Measurements from ENCODE around the gene KLHL29.

Gene KLHL29

DNA sequence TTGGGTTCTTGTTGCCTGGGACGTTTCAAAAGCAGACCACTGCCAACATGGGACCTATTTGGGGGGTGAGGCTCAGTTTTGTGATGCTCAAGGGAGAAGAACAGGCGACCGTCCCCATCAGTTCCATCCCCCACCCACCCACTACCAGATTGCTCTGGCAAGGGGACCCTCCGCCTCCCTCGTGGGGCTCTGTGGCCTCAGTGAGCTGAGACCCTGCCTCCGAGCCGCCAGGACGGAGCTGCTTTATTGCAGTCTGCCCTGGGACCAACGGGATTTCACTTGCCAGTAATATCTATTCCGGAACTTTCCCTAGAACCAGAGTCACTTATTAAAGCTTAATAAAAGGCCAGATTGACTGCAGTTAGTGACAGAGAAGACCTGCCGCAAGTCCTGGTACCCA is 146.3 kb downstream of the KLHL29 start:
- no peak for DNase-seq (ENCODE audit: low read depth)

DNA sequence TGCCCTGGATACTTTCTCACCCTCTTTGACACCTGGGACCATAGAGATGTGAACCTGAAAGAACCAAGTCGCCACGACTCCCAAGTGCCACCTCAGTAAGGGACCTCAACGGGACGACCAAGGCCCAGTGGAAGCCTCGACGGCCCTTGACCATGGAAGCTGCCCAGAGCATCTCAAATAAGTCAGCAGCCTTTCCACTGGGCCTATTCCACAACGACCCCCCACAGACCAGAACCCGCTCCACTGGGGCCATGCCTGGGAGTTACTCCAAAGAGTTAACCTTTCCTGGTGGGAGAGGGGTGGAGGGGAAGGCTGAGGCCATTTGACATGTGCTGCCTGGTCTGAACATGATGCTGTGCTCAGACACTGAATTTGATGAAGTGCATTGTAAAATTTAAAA is 146.9 kb downstream of the KLHL29 start:
- no peak for DNase-seq (ENCODE audit: low read depth)

DNA sequence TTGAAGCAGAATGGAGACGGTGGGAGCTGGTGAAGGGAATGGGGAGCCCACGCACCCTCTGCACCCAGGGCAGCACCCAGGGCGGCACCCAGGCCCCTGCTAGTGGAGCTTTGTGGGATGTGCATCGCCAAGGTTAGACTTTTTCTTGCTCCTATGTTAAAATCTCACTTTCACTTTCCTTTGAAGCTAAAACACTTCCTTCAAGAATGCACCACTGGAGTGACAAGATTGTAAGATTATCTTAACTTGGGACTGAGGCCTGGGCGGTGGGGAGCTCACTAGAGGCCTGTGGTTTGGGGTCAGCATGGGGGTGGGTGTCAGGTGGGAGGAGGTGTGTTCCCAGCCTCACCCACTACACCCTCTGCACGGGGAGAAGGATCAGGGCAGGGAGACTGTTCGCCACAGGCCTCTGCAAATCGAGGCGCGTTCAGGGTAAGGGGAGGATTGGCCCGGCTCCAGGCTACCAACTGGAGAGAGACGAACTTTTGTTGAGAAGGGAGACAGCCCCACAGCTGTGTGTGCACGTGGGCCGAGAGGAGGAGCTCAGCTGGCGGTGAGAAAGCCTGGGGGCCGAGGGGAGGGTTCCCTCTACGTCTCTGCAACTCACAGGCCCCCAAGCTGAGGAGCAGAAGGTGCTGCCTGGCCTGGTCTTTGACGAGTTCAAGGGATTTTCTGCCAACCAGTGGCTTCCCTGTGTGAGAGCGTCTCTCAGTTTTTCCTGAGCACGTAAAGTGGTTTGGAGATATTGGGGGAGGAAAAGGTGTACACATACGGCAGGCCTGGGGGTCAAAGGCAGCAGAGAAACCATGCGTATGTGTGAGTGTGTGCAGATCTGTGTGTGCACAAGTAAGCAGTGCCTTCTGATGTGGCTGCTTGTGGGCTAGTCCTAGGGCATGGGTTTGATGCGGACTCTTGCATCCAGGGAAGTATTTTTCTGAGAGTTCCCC is 147.7 kb downstream of the KLHL29 start:
- no peak for DNase-seq (ENCODE audit: low read depth)

DNA sequence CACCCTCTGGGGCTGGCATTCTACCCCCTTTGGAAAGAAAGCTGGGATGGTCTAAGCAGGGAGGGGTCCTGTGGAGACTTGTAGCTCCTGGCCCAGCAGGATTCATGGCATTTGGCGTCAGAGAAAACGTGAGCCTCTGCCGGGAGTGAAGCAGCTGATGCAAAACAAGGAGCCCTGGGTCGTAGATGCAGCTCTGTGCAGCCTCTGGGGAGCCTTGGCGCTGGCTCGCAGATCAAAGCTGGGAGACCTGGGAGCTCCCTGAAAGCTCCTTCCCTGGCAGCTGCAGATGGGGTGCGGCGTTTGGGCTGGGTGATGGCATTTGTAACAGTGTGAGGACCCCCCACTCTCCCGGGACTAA is 148.3 kb downstream of the KLHL29 start:
- DNase-seq (ENCODE audit: low read depth): no peak

DNA sequence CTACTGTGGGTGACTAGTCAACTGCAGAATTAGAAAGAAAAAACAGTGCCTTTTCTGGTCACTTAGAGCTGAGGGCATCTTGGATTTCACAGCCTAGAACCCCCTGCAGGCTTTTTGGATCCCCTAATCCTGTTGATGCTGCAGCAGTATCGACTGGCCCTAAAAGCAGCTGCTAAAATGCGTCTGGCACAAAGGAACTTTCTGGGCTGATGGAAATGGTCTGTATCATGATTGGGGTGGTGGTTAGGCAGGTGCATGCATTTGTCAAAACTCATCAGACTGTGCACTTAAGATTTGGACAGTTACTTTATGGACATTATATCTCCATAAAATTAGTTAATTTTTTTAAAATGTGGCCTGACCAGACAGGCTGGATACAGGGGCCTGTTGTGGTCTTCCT is 149.8 kb downstream of the KLHL29 start:
- DNase-seq (ENCODE audit: low read depth): no peak

DNA sequence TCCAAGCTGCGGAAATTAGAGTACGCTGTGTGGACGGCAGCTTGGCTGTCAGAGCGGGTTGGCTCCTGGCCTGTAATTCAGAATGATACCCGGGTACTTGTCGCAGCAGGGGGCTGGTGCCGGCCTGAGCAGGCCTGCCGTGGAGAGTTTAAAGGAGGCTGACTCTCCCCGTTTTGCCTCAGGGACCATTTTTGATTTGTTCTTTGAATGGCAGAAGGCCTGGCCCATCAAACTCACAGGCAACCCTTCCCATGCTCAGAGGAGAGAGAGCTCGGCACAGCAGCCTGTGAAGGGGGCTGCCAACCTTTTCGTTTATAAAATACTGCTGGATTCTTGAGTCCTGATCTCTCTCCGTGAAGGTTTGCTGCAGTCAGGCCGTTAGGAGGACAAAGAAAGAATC is 151.3 kb downstream of the KLHL29 start:
- DNase-seq (ENCODE audit: low read depth): no peak

DNA sequence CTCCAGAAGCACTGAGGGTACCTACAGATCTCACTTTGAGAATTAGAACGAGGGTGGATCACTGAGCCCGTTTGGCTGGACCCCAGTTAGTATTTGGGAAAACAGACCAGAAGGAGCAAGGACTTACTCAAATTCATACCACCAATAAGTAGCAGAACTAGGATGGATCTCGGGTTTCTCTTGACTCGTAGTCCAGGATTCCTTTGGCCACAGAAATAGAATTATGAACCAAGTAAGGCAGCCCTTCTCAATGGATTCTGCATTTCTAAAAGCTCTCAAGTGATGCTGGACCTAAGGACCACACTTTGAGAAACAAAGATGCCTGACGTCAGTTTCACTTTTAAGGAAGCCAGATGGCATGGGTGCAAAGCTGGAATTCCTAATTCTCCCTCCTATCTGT is 153.0 kb downstream of the KLHL29 start:
- peak; percentile 51 for DNase-seq (ENCODE audit: low read depth)

DNA sequence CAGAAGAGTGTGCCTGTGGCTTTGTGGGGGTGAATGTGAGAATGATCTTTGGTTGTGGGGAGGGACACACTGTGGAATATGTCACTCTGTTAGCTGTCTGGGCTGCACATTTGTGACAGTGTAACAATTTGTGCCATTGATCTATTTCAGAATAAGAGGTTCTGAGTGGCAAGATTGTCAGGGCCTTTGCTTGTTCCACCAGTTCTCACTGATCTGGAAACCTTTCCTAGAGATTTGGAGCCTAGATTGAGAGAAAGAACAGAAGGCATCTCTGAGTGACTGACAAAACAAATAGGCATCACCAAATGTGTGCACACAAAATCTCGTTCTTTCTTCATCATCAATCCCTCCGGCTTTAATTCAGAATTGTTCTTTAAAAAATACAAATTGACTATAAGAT is 153.6 kb downstream of the KLHL29 start:
- DNase-seq (ENCODE audit: low read depth): no peak

DNA sequence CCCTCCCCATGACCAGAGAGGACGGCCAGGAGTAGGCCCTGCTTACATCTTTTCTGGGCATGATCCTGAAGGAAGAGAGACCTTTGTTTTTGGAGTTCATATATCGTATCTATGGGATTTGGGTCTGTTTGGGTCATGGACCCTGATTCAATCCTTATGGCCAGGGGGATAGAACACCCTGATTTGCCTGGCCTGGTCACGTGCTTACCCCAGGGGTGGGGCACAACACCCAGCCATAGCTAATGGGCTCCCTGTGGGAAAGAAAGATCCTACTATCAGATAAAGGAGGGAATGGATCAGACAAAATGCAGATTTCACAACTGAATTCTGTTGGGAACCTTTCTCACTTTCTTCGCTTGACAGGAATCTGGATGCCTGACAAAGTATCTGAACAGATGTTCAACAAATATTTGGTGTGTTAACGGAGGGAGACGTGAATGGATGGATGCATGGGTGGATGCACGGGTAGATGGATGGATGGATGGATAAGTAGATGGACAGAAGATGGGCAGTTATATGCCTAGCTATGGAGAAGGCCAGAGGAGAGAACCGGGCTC is 155.9 kb downstream of the KLHL29 start:
- no peak for DNase-seq (ENCODE audit: low read depth)

DNA sequence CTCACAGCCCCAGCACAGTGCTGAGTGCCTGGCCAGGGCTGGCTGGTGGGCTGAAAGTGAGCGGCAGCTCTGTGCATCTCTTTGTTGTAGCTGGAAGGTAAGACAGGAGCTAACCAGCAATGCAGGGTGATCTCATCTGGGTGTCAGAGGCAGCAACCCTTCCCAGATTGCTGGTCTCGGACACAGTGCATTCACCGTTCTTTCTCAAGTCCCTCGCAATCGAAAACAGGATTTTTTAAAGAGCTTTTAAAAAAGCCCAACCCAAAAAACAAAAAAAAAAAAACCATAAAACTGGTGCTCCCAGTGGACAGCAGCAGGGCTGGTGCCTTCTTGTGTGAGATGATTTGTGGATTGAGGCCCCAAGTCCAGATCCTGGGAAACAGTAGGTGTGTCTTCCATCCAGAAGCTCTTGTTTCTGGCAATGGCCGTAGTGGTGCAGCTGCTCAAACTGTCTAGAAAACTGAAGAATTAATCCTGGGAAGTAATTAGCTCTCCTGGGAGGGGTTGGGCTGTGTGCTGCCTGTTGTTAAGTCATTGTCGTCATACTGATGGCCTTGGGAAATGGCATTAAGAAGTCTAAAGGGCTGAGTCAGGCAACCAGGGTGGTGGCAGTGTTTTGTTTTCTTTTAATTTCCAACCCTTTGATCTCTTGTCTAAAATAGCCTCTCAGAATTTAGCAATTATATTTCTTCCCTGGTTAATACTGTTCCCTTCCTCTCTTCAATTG is 156.7 kb downstream of the KLHL29 start:
- peak; percentile 52 for DNase-seq (ENCODE audit: low read depth)

DNA sequence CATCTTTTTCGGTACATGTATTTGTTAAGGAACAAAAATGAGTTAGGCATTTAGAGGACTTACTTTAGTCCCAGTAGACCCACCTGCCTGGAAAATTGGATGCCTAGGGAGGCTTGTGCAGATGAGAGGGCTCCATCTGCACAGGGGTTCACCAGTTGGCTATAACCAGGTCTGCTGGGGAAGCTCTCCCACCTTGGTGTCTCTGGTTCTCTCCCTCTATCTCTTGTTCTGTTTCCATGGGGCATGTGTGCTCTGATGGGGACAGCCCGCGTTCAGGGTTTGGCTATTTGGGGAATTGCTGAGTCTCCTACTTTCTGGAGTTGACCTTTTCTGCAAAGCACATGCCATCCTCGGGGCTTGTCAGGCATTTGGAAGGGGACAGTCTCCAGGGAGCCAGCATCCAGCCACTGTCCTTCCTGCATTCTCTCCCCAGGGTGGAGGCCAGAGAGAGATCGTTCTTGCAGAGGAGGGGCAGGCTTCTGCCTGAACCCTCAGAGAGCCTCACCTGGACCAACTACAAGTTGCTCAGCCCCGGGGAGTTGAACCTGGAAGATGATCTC is 157.3 kb downstream of the KLHL29 start:
- no peak for DNase-seq (ENCODE audit: low read depth)

DNA sequence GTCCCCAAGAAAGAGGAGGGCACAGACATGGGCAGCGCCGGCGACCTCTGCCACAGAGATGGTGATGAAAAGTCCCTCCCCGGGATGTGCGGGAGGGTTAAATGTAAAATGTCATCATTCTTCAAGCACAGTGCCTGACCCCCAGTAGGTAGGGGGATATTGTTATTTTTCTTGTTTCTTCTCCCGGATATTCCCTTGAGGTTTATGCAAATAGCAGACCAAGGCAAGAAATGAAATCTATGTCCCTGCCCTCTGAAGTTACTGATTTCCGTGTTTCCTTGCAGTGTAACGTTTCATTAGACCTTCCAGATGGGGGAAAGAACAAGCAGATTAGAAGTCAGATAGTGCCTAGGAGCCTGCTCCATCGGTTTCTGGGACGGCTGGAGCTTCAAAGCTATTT is 158.3 kb downstream of the KLHL29 start:
- DNase-seq (ENCODE audit: low read depth): no peak

DNA sequence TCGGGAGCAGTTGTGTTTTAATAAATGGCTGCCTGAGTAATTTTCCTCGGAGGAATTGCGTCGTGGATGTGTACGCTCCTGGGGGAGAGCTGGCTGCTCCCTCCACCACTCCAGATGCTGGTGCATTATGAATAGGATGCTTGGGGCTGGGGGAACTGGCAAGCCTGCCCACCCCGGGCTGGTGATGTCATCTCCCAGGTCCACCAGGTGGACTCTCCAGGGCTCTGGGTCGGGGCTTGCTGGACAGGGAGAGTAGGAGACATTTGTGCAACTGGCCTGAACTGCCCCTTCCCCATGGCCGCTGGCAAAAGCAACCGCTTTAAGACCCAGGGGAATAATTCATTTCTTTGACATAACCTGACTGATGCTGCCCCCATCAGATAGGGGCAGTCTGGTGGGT is 158.7 kb downstream of the KLHL29 start:
- no peak for DNase-seq (ENCODE audit: low read depth)

DNA sequence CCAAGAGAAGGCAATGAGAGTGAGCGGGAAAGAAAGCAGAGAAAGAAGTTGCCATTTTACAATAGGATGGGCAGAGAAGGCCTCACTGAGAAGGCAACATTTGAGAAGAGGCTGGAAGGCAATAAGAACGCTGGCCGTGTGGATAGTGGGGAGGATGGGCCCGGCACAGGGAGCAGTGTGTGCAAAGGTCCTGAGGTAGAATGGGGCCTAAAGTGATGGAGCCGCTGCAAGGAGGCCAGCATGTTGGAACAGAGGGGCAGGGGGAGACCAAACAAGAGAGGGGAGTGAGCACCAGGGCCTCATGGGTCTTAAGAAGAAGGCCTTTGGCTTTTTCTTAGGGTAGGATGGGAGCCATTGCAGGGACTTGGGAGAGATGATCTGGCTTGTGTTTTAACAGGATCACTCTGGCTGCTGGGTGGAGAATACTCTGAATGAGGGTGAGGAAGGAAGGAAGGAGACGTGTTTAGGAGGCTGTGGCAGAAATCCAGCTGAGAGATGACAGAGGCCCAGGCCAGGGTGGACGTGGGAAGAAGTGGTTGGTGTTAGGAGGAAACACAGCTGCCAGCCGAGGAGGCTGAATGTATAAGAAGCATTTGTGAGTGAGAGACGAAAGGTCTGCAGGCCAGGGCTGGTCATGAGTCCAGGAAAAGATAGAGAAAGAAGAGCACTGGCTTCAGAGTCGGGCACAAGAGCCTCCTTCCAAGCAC is 159.8 kb downstream of the KLHL29 start:
- no peak for DNase-seq (ENCODE audit: low read depth)

DNA sequence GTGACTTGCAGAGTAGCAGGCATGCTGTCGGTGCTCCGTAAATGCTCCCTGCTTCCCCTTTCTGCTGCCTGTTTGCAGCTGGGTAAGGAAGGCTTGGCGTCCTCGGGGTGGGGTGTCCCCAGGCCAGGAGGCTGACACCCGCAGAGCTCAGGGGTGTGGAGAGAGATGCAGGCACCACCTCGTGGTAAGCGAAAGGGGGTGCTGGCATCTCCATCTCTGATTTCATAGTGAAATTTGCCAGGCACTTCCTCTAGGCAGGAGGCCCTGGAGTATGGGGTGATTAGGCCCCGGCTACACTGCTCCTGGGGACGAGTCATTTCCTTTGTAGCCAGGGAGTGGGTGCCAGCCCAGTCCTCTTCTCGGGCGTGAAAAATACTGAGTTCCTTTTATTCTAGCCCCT is 160.4 kb downstream of the KLHL29 start:
- peak; percentile 57 for DNase-seq (ENCODE audit: low read depth)

DNA sequence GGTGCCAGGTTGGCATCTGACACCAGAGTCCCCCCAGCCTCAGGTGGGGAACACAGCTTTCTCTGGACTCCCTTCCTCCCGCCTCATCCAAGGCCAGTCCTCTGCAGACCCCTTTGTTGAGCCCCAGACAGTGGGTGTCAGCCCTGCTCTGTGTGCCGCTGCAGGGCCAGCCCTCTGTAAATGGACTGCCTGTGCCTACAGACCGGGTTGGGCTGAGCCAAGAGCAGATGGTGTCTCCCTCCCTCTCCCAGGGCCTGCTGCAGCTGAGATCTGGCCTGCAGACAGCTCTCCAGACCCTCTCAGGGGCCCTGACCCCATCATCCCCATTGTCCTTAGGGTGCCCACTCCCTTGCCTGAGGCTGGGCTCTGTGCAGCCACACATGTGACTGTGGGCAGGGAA is 160.8 kb downstream of the KLHL29 start:
- no peak for DNase-seq (ENCODE audit: low read depth)

DNA sequence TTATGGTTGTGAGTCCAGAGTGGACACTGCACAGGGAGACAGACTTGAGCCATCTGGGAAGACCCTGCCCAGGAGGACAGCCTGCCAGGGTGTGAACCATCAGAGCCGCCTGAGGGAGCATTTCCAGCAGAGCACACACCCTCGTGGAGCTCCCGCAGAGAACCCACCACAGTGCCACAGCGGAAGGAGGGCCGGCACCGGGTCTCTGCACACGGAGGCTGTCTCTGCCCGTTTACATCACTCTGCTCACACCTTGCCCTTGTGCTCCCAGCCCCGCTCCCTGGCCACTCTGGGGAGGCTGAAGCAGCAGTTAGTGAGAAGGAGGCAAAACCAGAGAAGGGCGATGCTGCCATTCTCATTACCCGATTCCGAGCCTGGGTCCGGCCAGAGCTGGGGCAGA is 161.9 kb downstream of the KLHL29 start:
- DNase-seq (ENCODE audit: low read depth): no peak

DNA sequence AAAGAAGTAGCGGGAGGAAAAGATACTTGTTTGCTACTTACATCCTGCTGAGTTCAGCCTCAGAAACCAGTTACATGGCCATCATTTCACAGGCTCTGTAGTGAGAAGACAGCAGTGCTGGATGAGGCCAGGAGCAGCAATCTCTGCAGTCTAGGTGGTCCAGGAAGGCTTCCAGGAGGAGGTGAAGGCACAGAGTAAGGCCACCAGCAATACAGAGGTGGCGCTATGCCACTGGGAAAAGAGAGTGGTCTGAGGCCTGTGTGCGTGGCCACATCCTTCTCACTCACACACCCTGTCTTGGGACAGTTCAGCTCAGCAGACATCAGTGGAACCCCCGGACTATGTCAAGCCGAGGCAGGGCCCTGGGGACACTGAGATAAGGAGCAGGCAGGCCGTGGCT is 162.7 kb downstream of the KLHL29 start:
- no peak for DNase-seq (ENCODE audit: low read depth)

DNA sequence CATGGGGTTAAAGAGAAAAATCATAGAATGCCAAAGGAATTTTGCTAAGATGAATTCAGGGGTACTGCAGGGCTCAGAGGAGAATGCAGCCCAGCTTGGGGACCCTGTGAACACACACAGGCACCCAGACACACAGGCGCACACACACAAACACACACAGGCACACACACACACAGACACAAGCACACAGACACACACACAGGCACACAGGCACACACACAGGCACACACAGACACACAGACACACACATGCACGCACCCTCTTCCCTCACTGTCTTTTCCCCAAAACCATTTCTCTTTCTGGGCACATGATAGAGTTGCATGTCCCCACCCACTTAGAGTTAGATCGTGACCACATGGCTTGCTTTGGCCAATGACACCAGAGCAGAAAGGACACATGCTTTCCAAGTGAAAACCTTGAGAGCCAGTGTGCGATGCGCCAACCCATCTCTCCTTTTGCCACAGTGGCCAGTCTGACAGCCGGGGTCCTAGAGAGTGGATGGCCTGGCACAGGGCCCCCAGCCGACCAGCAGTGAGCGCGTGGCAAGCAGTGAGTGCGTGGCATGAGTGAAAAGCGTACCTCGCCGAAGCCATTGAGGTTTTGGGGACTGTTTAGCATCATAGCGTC is 163.3 kb downstream of the KLHL29 start:
- DNase-seq (ENCODE audit: low read depth): no peak

DNA sequence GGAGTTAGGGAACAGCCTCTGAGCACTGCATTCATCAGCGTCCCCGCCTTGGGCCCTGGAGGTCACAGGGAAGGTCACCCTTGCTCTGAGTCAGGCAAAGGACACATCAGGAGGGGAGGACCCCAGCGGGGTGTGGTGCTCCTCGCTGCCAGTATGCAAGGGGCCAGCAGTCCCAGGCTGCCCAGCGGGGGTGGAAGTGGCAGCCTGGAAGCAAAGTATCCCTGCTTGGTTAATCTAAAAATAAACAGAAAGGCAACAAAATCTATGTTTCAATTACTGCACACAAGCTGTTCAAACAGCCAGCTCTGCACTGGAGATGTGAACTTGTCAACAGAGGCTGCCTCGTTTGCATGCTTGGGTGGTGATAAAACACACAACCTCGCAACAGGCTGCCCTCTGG is 164.1 kb downstream of the KLHL29 start:
- no peak for DNase-seq (ENCODE audit: low read depth)

DNA sequence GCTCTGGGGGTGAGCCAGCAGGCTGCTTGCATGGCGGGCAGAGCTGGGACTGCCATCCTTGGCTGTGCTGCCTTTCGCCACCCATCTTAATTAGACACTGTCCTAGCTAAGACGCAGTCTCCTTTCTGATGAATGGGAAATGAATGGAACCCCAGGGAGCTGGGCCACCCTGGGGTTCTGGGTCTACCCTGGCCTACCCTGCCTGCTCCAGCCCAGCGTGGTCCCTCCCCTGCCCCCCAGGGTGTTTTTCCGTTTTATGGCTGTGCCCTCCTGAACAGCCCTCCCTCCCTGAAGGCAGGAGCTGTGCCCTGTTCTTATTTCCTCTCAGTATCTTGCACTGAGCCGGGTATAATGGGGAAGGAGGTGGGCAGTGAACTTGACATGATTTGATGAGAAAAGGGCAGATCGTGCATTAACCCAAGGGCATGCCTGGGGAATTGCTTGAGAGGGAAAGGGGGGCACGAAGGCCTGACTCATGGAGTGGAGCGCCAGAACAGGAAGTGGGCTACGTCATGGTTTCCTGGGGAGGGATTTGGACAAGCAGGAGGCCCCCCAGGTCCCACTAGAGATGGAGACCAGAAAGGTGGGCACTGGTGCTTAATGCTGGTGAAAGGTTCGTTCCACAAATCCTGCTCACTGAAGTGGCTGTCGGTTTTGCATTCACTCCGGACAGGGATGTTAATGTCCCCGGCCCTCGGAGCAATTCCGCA is 165.0 kb downstream of the KLHL29 start:
- DNase-seq (ENCODE audit: low read depth): no peak

Measured in EH (cell line).